ENCODE measurements around the gene CXXC1. TPM values are rescaled to one million over a fixed set of nuclear protein-coding genes. Genes with fewer than 3 reads are reported as not detected.
A peak's percentile ranks its signal among the peaks of the same experiment; 100 is the strongest.

CXXC1 gene
- total and polyA plus RNA-seq, 2 of the 8 experiments (the other 6 are each of a cell fraction or from before 2014, with no cell fraction given) = 73.3 to 136 TPM

GRCh38 chr18:50281295-50281971 lies 6.1 kb downstream of the CXXC1 start, which contains the start of gene MBD1 (continued):
- TF ChIP-seq USF2 (IDR thresholded peaks at IDR 0.05; ENCODE audit: low read length) (no peak), GABPA (IDR thresholded peaks at IDR 0.05; ENCODE audit: borderline replicate concordance, insufficient read depth, low read length) (peak; percentile 90), ATF3 (IDR thresholded peaks at IDR 0.05; ENCODE audit: insufficient read depth, low read depth, low read length) (no peak), RBBP5 (IDR thresholded peaks at IDR 0.05; ENCODE audit: borderline replicate concordance, low read depth, low read length) (no peak; the same call in 1 of the 2 replicates), SIX5 (IDR thresholded peaks at IDR 0.05; ENCODE audit: low read depth, low read length) (no peak), CHD2 (IDR thresholded peaks at IDR 0.05; ENCODE audit: low read length) (no peak), TEAD4 (IDR thresholded peaks at IDR 0.05; ENCODE audit: low read depth, low read length) (peak; percentile 24; the same call in 1 of the 2 replicates), MAFK (IDR thresholded peaks at IDR 0.05; ENCODE audit: low read depth, low read length) (no peak), BACH1 (IDR thresholded peaks at IDR 0.05; ENCODE audit: low read length) (no peak), KDM1A (IDR thresholded peaks at IDR 0.05; ENCODE audit: borderline replicate concordance, low read length) (no peak), CBX5 (IDR thresholded peaks at IDR 0.05; ENCODE audit: low read depth, low read length) (no peak), POLR2AphosphoS5 (IDR thresholded peaks at IDR 0.05; ENCODE audit: low read depth, low read length) (peak; percentile 74), SUZ12 (IDR thresholded peaks at IDR 0.05; ENCODE audit: low read length) (no peak), SAP30 (IDR thresholded peaks at IDR 0.05; ENCODE audit: insufficient read depth, insufficient replicate concordance, low read length) (no peak), SIN3A (conservative IDR thresholded peaks at IDR 0.05 in 1 of 2, IDR thresholded peaks at IDR 0.05 in 1 of 2; ENCODE audit: low read depth in 1 of 2, low read length in 2 of 2) (peak; percentile 73 to 82; a peak in 2 of 4 replicates), TAF7 (optimal IDR thresholded peaks at IDR 0.05; ENCODE audit: borderline replicate concordance, low read depth, low read length) (peak; percentile 33), EP300 (IDR thresholded peaks at IDR 0.05; ENCODE audit: borderline replicate concordance in 1 of 2, low read depth in 2 of 2, low read length in 2 of 2) (no peak), RFX5 (IDR thresholded peaks at IDR 0.05; ENCODE audit: borderline replicate concordance, low read depth, low read length) (no peak), CEBPB (IDR thresholded peaks at IDR 0.05; ENCODE audit: low read depth, low read length) (no peak), SIRT6 (IDR thresholded peaks at IDR 0.05; ENCODE audit: low read length) (no peak), POLR2A (IDR thresholded peaks at IDR 0.05; ENCODE audit: control extremely low read depth in 1 of 2, low read depth in 2 of 2, low read length in 2 of 2) (no peak; a peak in 1 of 3 replicates), MAX (IDR thresholded peaks at IDR 0.05) (peak; percentile 93)

Data from H1 (cell line).